H9 (cell line): Measurements from ENCODE around the gene PCSK6. TPM values are rescaled to one million over a fixed set of nuclear protein-coding genes. Genes with fewer than 3 reads are reported as not detected.

Experiments
- DNase-seq: peaks from one replicate; pipeline ENCODE4 v3.0.0-alpha.2; 2017
- H2AFZ ChIP-seq: one replicate; pipeline ENCODE4 v1.6.1; 2013; ENCODE audit warnings: mild to moderate bottlenecking, low read length, control low read depth, moderate library complexity
- H2AK5ac ChIP-seq: 2 replicates; pipeline ENCODE4 v1.6.1; 2013; ENCODE audit warnings: low read length, control low read depth, mixed read lengths; ENCODE audit not compliant: insufficient read length
- H2BK120ac ChIP-seq: one replicate; pipeline ENCODE4 v1.6.1; 2013; ENCODE audit warnings: low read depth, mild to moderate bottlenecking, low read length, control low read depth, inconsistent platforms; ENCODE audit not compliant: poor library complexity, severe bottlenecking
- H2BK12ac ChIP-seq: 2 replicates; pipeline ENCODE4 v1.6.1; 2013; ENCODE audit warnings: low read length, control low read depth, mixed read lengths, low read depth; ENCODE audit not compliant: insufficient read length
- H2BK15ac ChIP-seq: 2 replicates; pipeline ENCODE4 v1.6.1; 2013; ENCODE audit warnings: low read depth, low read length, control low read depth
- H2BK20ac ChIP-seq: one replicate; pipeline ENCODE4 v1.6.1; 2013; ENCODE audit warnings: low read depth, mild to moderate bottlenecking, low read length, control low read depth, inconsistent platforms; ENCODE audit not compliant: poor library complexity, severe bottlenecking
- H2BK5ac ChIP-seq: 2 replicates; pipeline ENCODE4 v1.6.1; 2013; ENCODE audit warnings: low read length, control low read depth, mixed read lengths; ENCODE audit not compliant: insufficient read length
- H3K14ac ChIP-seq: 2 replicates; pipeline ENCODE4 v1.6.1; 2013; ENCODE audit warnings: low read length, control low read depth; ENCODE audit not compliant: insufficient read depth
- H3K18ac ChIP-seq: 2 replicates; pipeline ENCODE4 v1.6.1; 2013; ENCODE audit warnings: low read depth, mild to moderate bottlenecking, mixed read lengths, low read length, control low read depth; ENCODE audit not compliant: insufficient read length
- H3K23ac ChIP-seq: 2 replicates; pipeline ENCODE4 v1.6.1; 2013; ENCODE audit warnings: low read length, control low read depth, mixed read lengths, low read depth; ENCODE audit not compliant: insufficient read length
- H3K23me2 ChIP-seq: 2 replicates; pipeline ENCODE4 v1.6.1; 2013; ENCODE audit warnings: low read depth, mild to moderate bottlenecking, mixed read lengths, low read length, control low read depth; ENCODE audit not compliant: insufficient read length, poor library complexity, severe bottlenecking
- H3K27ac ChIP-seq: 2 replicates; pipeline ENCODE4 v1.5.1; 2013; ENCODE audit warnings: low read length, control low read depth, mixed read lengths, low read depth; ENCODE audit not compliant: insufficient read length
- H3K27me3 ChIP-seq: 2 replicates; pipeline ENCODE4 v1.6.1; 2013; ENCODE audit warnings: low read length, control low read depth, inconsistent platforms; ENCODE audit not compliant: insufficient read depth
- H3K4ac ChIP-seq: 2 replicates; pipeline ENCODE4 v1.6.1; 2013; ENCODE audit warnings: low read depth, mild to moderate bottlenecking, control low read depth, inconsistent platforms, low read length, moderate library complexity
- H3K4me1 ChIP-seq: 2 replicates; pipeline ENCODE4 v1.6.1; 2013; ENCODE audit warnings: low read length, control low read depth, inconsistent platforms; ENCODE audit not compliant: insufficient read depth
- H3K4me2 ChIP-seq: 2 replicates; pipeline ENCODE4 v1.6.1; 2013; ENCODE audit warnings: low read length, control low read depth, mixed read lengths; ENCODE audit not compliant: insufficient read length, insufficient read depth
- H3K56ac ChIP-seq: 2 replicates; pipeline ENCODE4 v1.6.1; 2013; ENCODE audit warnings: low read depth, mild to moderate bottlenecking, mixed read lengths, low read length, control low read depth; ENCODE audit not compliant: insufficient read length
- H3K79me1 ChIP-seq: 2 replicates; pipeline ENCODE4 v1.6.1; 2013; ENCODE audit warnings: low read depth, mild to moderate bottlenecking, moderate library complexity, low read length, control low read depth, inconsistent platforms; ENCODE audit not compliant: insufficient read depth, poor library complexity, severe bottlenecking
- H3K79me2 ChIP-seq: 2 replicates; pipeline ENCODE4 v1.6.1; 2013; ENCODE audit warnings: low read length, control low read depth, inconsistent platforms; ENCODE audit not compliant: insufficient read depth
- H3K9ac ChIP-seq: 2 replicates; pipeline ENCODE4 v1.6.1; 2013; ENCODE audit warnings: low read length, control low read depth, mixed read lengths; ENCODE audit not compliant: insufficient read length; ENCODE audit errors: extremely low read depth
- H3K9me3 ChIP-seq: one replicate; pipeline ENCODE4 v1.6.1; 2013; ENCODE audit warnings: low read depth, low read length, inconsistent platforms; ENCODE audit not compliant: control insufficient read depth
- H3T11ph ChIP-seq: one replicate; pipeline ENCODE4 v1.6.1; 2013; ENCODE audit warnings: mild to moderate bottlenecking, low read length, control low read depth, inconsistent platforms
- H4K20me1 ChIP-seq: one replicate; pipeline ENCODE4 v1.6.1; 2013; ENCODE audit not compliant: control insufficient read depth, insufficient read length, insufficient read depth
- H4K5ac ChIP-seq: 2 replicates; pipeline ENCODE4 v1.6.1; 2013; ENCODE audit warnings: low read depth, mild to moderate bottlenecking, mixed read lengths, low read length, control low read depth; ENCODE audit not compliant: insufficient read length
- H4K8ac ChIP-seq: replicated peaks from 2 replicates; pipeline ENCODE4 v1.6.1; 2013; ENCODE audit warnings: low read length, control low read depth, mixed read lengths, low read depth; ENCODE audit not compliant: insufficient read length
- H4K91ac ChIP-seq: 2 replicates; pipeline ENCODE4 v1.6.1; 2013; ENCODE audit warnings: low read depth, mild to moderate bottlenecking, moderate library complexity, mixed read lengths, low read length, control low read depth; ENCODE audit not compliant: insufficient read length
- H3K27ac Mint-ChIP-seq, 3 experiments: 2 replicates in 2 of 3; 3 replicates in 1 of 3; pipeline ENCODE4 v1.8.0; 2020 to 2021; ENCODE audit warnings: mixed read lengths in 3 of 3, mild to moderate bottlenecking in 1 of 3, moderate library complexity in 1 of 3
- H3K27me3 Mint-ChIP-seq: 2 replicates; pipeline ENCODE4 v1.8.0; 2021; ENCODE audit warnings: low read depth, mild to moderate bottlenecking, moderate library complexity, mixed read lengths
- H3K36me3 Mint-ChIP-seq, 3 experiments: 2 replicates in 2 of 3; 3 replicates in 1 of 3; pipeline ENCODE4 v1.8.0; 2020 to 2021; ENCODE audit warnings: low read depth in 3 of 3, mixed read lengths in 3 of 3; ENCODE audit not compliant: insufficient read depth in 1 of 3
- H3K4me1 Mint-ChIP-seq, 2 experiments: 2 replicates each; pipeline ENCODE4 v1.8.0; 2020; ENCODE audit warnings: mixed read lengths in 2 of 2
- H3K4me3 Mint-ChIP-seq, 2 experiments: 2 replicates in 1 of 2; 3 replicates in 1 of 2; pipeline ENCODE4 v1.8.0; 2020 to 2021; ENCODE audit warnings: mild to moderate bottlenecking in 2 of 2, mixed read lengths in 2 of 2, moderate library complexity in 1 of 2
- H3K9me3 Mint-ChIP-seq, 2 experiments: 2 replicates in 1 of 2; 3 replicates in 1 of 2; pipeline ENCODE4 v1.8.0; 2020; ENCODE audit warnings: mild to moderate bottlenecking in 2 of 2, mixed read lengths in 2 of 2, moderate library complexity in 1 of 2
- WGBS: extraction: QIAGEN DNeasy Blood & Tissue Kit; methylation state at CpG from one replicate; pipeline ENCODE4 v1.1.7; 2013; ENCODE audit warnings: missing lambda C conversion rate, low lambda C conversion rate, mixed read lengths; ENCODE audit not compliant: insufficient read length; ENCODE audit errors: extremely low coverage; 5-methylcytosine and 5-hydroxymethylcytosine counted together
- total RNA-seq: library from RNA; stranded (reverse); gene quantifications from 2 replicates; pipeline ENCODE4 v1.2.1, GENCODE V29; 2021
- TF ChIP-seq, protein P1 (sequence below): fragments of 200-600 bp; sonication (generic); conservative IDR thresholded peaks from 3 replicates; pipeline ENCODE4 v1.8.0; 2021; ENCODE audit warnings: antibody characterized with exemption, mild to moderate bottlenecking

Gene PCSK6
- total RNA-seq, 1 experiment from 2014 or later, result 4.0 TPM

DNA sequence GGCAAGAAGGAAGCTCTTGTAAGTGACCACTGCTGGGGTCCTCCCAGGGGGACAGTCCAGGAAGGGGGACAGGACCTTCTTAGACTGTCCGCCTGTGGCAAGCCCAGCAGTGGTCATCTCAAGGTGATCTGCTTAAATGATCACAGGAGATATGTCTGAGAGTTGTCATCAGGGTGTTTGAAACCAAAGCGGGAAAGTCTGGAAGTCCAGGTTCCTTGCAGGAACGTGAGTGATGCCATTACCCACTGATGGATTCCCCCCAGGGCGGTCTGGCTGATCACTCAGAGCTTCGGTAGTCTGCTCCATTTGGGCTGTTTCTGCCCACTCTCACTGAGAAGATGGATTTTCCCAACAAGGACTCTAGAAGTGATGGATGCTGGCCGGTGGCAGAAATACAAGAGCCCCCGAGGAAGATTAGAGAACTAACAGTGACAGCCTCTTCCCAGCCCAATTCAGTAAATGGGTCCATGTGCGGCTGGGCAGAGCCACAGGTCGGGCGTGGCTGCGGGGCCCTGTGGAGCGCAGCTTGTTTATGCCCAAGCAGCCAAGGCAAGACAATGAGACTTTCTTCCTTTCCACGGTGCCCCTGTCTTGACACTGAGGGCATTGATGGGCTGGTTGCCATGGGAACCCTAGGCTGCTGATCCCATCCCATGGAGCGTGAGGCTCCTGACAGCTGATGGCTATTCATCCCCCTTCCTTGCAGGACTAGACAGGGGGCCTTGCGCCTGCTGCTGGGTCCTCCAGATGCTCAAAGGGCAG, 9.5 kb downstream of the PCSK6 start:
- no peak overlapping the region for H3K4me2 ChIP-seq
- TF ChIP-seq, protein P1, sequence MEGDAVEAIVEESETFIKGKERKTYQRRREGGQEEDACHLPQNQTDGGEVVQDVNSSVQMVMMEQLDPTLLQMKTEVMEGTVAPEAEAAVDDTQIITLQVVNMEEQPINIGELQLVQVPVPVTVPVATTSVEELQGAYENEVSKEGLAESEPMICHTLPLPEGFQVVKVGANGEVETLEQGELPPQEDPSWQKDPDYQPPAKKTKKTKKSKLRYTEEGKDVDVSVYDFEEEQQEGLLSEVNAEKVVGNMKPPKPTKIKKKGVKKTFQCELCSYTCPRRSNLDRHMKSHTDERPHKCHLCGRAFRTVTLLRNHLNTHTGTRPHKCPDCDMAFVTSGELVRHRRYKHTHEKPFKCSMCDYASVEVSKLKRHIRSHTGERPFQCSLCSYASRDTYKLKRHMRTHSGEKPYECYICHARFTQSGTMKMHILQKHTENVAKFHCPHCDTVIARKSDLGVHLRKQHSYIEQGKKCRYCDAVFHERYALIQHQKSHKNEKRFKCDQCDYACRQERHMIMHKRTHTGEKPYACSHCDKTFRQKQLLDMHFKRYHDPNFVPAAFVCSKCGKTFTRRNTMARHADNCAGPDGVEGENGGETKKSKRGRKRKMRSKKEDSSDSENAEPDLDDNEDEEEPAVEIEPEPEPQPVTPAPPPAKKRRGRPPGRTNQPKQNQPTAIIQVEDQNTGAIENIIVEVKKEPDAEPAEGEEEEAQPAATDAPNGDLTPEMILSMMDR, result no peak

More for the DNA sequence above, 9.5 kb downstream of the PCSK6 start:
- Mint-ChIP-seq H3K36me3 (no peaks in the 10 kb centered on the region; a peak in 1 of 7 replicates), H3K27ac (no peak overlapping the region), H3K4me3 (no peak overlapping the region), H3K27me3 (peaks cover 9% of the 10 kb centered on the region), H3K4me1 (peaks cover 8 to 11% of the 10 kb centered on the region in 2 experiments; a peak in 3 of 4 replicates), H3K9me3 (no peaks in the 10 kb centered on the region)
- Histone ChIP-seq H4K5ac (no peak overlapping the region), H3K79me2 (no peaks in the 10 kb centered on the region), H3K18ac (no peak overlapping the region), H2AK5ac (no peak overlapping the region), H3K4ac (no peak overlapping the region), H2BK15ac (no peak overlapping the region), H4K91ac (no peak overlapping the region), H3K56ac (no peak overlapping the region), H3K23me2 (no peaks in the 10 kb centered on the region), H2BK120ac (no peak overlapping the region), H2BK5ac (no peak overlapping the region), H3K79me1 (no peaks in the 10 kb centered on the region), H3K9me3 (no peaks in the 10 kb centered on the region), H2BK20ac (no peak overlapping the region), H3K9ac (no peak overlapping the region), H2AFZ (no peak overlapping the region), H3K4me1 (no peaks in the 10 kb centered on the region), H4K20me1 (no peaks in the 10 kb centered on the region), H3K23ac (no peak overlapping the region), H3K27me3 (no peaks in the 10 kb centered on the region), H3T11ph (no peak overlapping the region), H2BK12ac (no peak overlapping the region), H4K8ac (no peak overlapping the region), H3K14ac (no peak overlapping the region), H3K27ac (no peak overlapping the region)
- no peak for DNase-seq
- WGBS, result no CpG with 5 or more reads among the region's 15 CpGs
